ENCODE data around the gene MFSD6L.

Gene MFSD6L

GRCh38 chr17:8832711-8833352 is 33.7 kb upstream of the MFSD6L start:
- no peak overlapping the region for H3K4me3 ChIP-seq (ENCODE audit: low read depth, low read length)
- TF ChIP-seq CTCF (IDR thresholded peaks at IDR 0.05; ENCODE audit: low read depth, low read length, missing control alignments) = peak; percentile 73
- DNase-seq (ENCODE audit: low read depth) = no peak

DNA sequence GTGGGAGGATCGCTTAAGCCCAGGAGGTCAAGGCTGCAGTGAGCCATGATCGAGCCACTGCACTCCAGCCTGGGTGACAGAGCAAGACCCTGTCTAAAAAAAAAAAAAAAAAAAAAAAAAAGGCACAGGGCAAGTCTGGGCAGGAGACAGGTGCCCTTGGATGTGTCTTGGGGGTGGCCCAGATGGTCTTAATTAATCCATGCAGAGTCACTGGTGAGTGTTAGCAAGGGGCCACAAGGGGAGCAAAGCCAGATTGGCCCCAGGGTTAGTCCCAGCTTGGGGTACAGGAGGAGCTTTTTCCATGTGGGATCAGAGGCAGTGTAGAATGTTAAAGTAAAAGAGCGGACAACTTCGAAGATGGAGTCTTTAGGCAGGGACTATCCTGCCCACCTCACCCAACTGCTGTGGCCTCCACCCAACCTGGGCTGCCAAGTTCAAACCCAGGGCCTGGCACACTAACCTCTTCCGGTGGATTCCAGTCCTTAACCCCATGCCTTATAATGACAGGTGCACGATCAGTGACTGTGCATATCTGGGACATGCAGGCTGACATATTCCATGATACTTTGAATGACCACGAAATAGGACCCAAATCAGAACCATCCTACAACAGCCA is 32.2 kb upstream of the MFSD6L start:
- TF ChIP-seq CTCF (IDR thresholded peaks at IDR 0.05; ENCODE audit: low read depth, low read length, missing control alignments) = no peak
- no peak overlapping the region for H3K4me3 ChIP-seq (ENCODE audit: low read depth, low read length)
- DNase-seq (ENCODE audit: low read depth) = no peak

DNA sequence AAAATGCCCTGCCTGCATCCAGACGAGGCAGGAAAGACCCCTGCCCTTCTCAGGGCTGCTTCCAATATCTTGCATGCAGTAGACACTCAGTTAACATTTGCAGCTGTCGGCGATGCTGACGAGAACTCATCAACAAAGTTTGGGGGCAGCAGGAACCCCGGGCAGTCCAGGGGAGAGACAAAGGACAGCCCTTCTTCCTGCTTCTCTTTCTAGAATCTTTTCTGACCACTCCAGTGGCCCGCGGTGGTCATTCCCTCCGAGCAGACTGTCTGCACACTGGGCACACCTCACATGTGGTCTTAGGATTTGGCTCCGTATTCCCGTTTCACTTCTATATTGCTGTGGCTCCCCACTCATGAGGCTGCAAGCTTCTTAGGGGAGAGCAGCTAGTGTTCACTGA is 31.0 kb upstream of the MFSD6L start:
- no peak overlapping the region for H3K4me3 ChIP-seq (ENCODE audit: low read depth, low read length)
- no peak for TF ChIP-seq CTCF (IDR thresholded peaks at IDR 0.05; ENCODE audit: low read depth, low read length, missing control alignments)
- no peak for DNase-seq (ENCODE audit: low read depth)

- no peak for DNase-seq (ENCODE audit: low read depth)
- TF ChIP-seq CTCF (IDR thresholded peaks at IDR 0.05; ENCODE audit: low read depth, low read length, missing control alignments) = no peak
- no peak overlapping the region for H3K4me3 ChIP-seq (ENCODE audit: low read depth, low read length)
Observed at GRCh38 chr17:8829036-8829941, 30.1 kb upstream of the MFSD6L start.

DNA sequence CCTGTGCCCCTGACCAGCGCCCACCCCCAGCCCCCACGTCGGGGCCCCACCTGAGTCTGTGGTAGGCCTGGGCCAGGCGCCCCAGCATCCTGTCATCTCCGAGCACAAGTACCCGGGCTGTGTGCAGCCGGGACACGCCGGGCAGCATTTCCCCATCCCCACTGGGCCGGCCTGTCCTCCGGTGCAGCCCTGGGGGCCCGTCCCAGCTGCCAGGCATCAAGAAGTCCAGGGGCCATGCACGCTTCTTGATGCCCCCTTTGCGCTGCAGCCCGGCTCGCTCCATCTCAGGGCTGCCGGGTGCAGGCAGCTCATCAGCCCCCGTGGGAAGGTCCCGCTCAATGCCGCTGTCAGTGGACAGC is 29.3 kb upstream of the MFSD6L start:
- no peak for TF ChIP-seq CTCF (IDR thresholded peaks at IDR 0.05; ENCODE audit: low read depth, low read length, missing control alignments)
- no peak overlapping the region for H3K4me3 ChIP-seq (ENCODE audit: low read depth, low read length)
- DNase-seq (ENCODE audit: low read depth) = no peak

GRCh38 chr17:8826808-8827435 is 27.8 kb upstream of the MFSD6L start:
- no peak for DNase-seq (ENCODE audit: low read depth)
- TF ChIP-seq CTCF (IDR thresholded peaks at IDR 0.05; ENCODE audit: low read depth, low read length, missing control alignments) = no peak
- H3K4me3 ChIP-seq (ENCODE audit: low read depth, low read length) = no peak overlapping the region

Data from GM12864 (cell line).